Measurements from ENCODE around the gene CNDP2. TPM values are rescaled to one million over a fixed set of nuclear protein-coding genes. Genes with fewer than 3 reads are reported as not detected.
A peak's percentile ranks its signal among the peaks of the same experiment; 100 is the strongest.

The CNDP2 gene
- total RNA-seq, 1 donor from 2014 or later = 213 TPM

DNA sequence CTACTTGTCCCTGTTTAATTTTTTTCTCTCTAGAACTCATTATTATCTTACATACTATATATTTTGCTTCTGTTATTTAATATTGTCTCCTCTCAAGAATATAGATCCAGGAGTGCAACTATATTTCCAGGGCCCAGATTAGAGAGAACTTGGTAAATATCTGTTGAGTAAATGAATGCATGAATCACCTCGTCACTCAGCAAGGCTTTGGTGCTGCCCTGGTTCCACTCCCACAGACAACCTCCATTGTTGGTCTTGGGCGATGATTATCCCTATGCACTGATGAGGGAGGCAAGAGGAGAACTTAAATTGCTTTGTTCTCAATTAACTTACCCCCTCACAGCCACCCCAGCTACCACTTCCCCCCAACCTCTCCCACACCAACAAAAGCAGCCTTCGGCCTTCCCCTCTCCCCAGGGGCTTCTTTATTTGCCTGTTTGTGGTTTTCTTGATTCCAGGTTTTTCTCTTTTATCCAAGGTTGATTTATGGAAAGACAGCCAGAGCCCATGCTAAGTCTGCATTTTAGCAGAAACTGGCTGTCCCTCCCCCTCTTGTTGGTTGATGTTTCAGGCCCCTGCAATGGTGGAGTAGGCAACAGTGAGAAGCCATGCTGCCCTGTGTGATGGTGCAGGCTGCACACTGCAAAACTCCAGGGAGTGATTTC lies 22.1 kb upstream of the CNDP2 start:
- H3K4me1 ChIP-seq = no peaks in the 10 kb centered on the region
- intact Hi-C loops (cut with DNase I) = no loop called here
- TF ChIP-seq, protein P1, sequence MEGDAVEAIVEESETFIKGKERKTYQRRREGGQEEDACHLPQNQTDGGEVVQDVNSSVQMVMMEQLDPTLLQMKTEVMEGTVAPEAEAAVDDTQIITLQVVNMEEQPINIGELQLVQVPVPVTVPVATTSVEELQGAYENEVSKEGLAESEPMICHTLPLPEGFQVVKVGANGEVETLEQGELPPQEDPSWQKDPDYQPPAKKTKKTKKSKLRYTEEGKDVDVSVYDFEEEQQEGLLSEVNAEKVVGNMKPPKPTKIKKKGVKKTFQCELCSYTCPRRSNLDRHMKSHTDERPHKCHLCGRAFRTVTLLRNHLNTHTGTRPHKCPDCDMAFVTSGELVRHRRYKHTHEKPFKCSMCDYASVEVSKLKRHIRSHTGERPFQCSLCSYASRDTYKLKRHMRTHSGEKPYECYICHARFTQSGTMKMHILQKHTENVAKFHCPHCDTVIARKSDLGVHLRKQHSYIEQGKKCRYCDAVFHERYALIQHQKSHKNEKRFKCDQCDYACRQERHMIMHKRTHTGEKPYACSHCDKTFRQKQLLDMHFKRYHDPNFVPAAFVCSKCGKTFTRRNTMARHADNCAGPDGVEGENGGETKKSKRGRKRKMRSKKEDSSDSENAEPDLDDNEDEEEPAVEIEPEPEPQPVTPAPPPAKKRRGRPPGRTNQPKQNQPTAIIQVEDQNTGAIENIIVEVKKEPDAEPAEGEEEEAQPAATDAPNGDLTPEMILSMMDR (IDR thresholded peaks at IDR 0.05) = no peak
- DNase-seq (no peak), ATAC-seq (no peak)
- H3K27me3 ChIP-seq = no peaks in the 10 kb centered on the region
- no peaks in the 10 kb centered on the region for H3K36me3 ChIP-seq
- no peaks in the 10 kb centered on the region for H3K9me3 ChIP-seq
- H3K27ac ChIP-seq = no peak overlapping the region
- H3K4me3 ChIP-seq = no peak overlapping the region

DNA sequence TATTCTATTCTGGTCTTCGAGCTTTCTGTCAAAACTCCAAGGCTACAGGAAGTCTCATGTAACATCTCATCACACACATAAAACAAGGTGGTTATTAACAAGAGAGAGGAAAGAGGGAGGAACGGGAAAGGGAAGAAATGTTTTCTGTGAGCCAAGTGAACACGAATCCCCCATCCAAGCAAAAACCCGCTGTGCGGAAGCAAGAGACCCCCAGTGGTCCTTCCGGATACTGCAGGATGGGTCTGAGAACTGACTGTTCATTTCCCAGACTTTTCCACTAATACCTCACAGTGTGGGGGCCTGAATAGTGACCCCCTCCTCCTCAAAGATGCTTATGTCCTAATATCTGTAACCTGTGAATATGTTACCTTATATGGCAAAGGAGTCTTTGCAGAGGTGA lies 20.0 kb upstream of the CNDP2 start:
- Histone ChIP-seq H3K4me3 (no peak overlapping the region), H3K36me3 (no peaks in the 10 kb centered on the region), H3K4me1 (no peaks in the 10 kb centered on the region), H3K27me3 (no peaks in the 10 kb centered on the region), H3K9me3 (no peaks in the 10 kb centered on the region), H3K27ac (no peak overlapping the region)
- intact Hi-C loops (cut with DNase I) = no loop called here
- TF ChIP-seq, protein P1 (IDR thresholded peaks at IDR 0.05) = peak; percentile 46
- no peak for ATAC-seq
- no peak for DNase-seq

DNA sequence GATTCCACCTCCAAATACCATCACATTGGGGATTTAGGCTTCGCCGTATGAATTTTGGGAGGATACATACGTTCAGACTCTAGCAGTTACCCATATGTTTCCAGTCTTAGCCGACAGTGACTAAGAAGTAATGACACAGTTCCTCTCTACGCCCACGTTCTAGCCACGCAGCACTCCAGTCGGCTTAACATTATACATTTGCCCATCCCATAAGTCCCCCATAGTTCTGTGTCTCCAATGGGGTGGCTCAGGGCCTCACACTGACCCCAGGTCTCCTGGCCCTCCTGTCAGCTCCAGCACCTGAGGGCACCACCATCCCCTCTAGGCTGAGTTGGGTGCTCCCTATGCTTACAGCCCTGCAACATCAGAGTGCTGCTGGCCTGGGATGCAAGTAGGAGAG lies 18.4 kb upstream of the CNDP2 start:
- intact Hi-C loops (cut with DNase I) = no loop called here
- TF ChIP-seq, protein P1 (IDR thresholded peaks at IDR 0.05) = no peak
- ATAC-seq = peak; percentile 40

DNA sequence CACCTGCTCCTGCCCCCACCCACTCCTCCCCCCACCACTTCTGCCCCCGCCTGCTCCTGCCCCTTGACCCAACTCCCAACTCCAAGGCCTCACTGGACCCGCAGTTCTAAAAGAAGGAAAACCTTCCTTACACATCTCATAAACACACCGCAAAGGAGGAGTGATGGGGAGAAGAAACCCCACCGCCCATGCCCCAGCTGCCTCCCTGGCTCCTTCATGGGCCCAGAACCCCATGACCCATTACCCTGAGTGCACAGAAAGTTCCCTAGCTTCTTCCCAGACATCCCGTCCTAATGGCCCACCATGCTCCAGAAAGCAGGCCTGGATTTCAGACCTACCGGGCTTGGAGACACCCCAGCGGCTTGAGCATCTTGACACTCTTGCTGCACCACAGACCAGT lies 17.8 kb upstream of the CNDP2 start:
- intact Hi-C loops (cut with DNase I) = no loop called here
- Histone ChIP-seq H3K4me3 (no peak overlapping the region), H3K36me3 (no peaks in the 10 kb centered on the region), H3K9me3 (no peaks in the 10 kb centered on the region), H3K4me1 (no peaks in the 10 kb centered on the region), H3K27ac (no peak overlapping the region), H3K27me3 (no peaks in the 10 kb centered on the region)
- no peak for ATAC-seq
- TF ChIP-seq, protein P1 (IDR thresholded peaks at IDR 0.05) = no peak
- DNase-seq = no peak

More for the DNA sequence above, 18.4 kb upstream of the CNDP2 start:
- Histone ChIP-seq H3K9me3 (no peaks in the 10 kb centered on the region), H3K36me3 (no peaks in the 10 kb centered on the region), H3K4me1 (no peaks in the 10 kb centered on the region), H3K27ac (no peak overlapping the region), H3K4me3 (no peak overlapping the region), H3K27me3 (no peaks in the 10 kb centered on the region)
- no peak for DNase-seq

DNA sequence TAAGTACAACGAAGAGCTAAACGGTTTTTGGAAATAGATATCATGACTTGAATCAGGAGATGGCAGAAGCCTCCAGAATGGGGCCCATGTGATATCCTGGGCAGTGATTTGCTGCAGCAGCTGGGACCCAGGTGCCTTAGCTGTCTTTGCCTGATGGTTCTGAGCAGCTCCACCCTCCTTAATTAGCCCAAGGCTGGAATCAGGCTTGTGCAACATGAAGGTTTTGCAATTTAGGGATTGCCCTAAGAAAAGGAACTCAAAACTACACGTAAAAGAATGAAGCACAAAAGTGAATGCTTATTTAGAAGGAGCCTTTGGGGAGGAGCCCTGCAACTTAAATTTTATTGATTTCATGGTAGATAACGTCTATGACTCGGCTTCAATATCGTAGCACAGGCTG lies 17.3 kb upstream of the CNDP2 start:
- TF ChIP-seq, protein P1 (IDR thresholded peaks at IDR 0.05) = no peak
- no peaks in the 10 kb centered on the region for H3K4me1 ChIP-seq
- intact Hi-C loops (cut with DNase I) = no loop called here
- H3K9me3 ChIP-seq = no peaks in the 10 kb centered on the region
- ATAC-seq (peak; percentile 20), DNase-seq (no peak)
- no peaks in the 10 kb centered on the region for H3K27me3 ChIP-seq
- no peak overlapping the region for H3K4me3 ChIP-seq
- H3K36me3 ChIP-seq = no peaks in the 10 kb centered on the region
- no peak overlapping the region for H3K27ac ChIP-seq
